B cell (primary cell): ENCODE data around the gene VWA7.

Experiments
- EZH2 ChIP-seq: IDR thresholded peaks from 2 replicates; pipeline ENCODE4 v1.6.1; 2012; ENCODE audit warnings: borderline replicate concordance, low read depth, mild to moderate bottlenecking, moderate library complexity, low read length; ENCODE audit not compliant: insufficient read depth, poor library complexity, severe bottlenecking
- TF ChIP-seq, protein P1 (sequence below): fragments of 200-600 bp; IDR thresholded peaks from one replicate; pipeline ENCODE4 v1.8.0; 2022; ENCODE audit warnings: antibody characterized with exemption, mild to moderate bottlenecking

DNA sequence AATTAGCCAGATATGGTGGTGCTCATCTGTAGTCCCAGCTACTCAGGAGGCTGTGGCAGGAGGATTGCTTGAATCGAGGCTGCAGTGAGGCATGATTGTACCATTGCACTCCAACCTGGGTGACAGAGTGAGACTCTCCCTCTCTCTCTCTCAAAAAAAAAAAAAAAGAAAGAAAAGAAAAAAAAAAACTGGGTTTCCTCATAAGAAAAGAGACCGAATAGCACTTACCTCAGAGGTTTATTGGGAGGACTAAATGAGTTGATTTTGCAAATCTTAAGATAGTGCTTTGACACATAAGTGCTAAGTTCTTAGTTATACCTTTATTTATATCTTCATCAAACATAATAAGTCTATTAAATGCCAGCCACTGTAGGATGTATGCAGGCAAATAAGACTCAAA, 6.3 kb downstream of the VWA7 start:
- TF ChIP-seq, protein P1, sequence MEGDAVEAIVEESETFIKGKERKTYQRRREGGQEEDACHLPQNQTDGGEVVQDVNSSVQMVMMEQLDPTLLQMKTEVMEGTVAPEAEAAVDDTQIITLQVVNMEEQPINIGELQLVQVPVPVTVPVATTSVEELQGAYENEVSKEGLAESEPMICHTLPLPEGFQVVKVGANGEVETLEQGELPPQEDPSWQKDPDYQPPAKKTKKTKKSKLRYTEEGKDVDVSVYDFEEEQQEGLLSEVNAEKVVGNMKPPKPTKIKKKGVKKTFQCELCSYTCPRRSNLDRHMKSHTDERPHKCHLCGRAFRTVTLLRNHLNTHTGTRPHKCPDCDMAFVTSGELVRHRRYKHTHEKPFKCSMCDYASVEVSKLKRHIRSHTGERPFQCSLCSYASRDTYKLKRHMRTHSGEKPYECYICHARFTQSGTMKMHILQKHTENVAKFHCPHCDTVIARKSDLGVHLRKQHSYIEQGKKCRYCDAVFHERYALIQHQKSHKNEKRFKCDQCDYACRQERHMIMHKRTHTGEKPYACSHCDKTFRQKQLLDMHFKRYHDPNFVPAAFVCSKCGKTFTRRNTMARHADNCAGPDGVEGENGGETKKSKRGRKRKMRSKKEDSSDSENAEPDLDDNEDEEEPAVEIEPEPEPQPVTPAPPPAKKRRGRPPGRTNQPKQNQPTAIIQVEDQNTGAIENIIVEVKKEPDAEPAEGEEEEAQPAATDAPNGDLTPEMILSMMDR: no peak
- TF ChIP-seq EZH2: no peak
